CD4-positive, alpha-beta T cell treated with Interleukin-1 beta for 1 hour (primary cell): ENCODE results near the gene TBC1D2B.
"Not testable (repeated sequence)": the region's sequence is repeated elsewhere in the genome, so short reads cannot be mapped to it uniquely, and the experiment has no call there.

Experiments
- DNase-seq, 2 donors: peaks; one replicate each; pipeline ENCODE4 v3.0.0-alpha.2; 2020 to 2022

The TBC1D2B gene

DNA sequence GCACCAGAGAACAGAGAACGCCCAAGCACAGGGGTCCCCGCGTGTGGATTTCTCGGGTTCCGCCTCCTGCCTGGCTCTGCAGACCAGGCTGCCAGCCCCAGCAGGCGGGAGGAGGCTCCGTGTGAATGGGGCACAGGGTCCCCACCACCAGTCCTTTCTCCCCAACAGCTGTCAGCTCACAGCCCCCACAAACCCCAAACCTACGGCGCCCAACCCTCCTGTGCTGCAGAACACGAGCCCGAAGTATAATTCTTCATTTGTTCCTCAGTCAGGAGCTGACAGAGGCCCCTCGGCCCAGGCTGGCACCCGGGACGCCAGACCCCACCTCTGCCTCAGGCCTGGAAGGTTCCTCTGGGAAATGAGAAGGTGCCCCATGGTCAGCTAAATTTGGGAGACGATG, 78.0 kb downstream of the TBC1D2B start:
- DNase-seq: no peak

- DNase-seq: no peak
These were observed 78.9 kb downstream of the TBC1D2B start for GRCh38 chr15:77998592-77998991.

GRCh38 chr15:77997761-77998554, 79.6 kb downstream of the TBC1D2B start:
- not testable (repeated sequence) for DNase-seq

- not testable (repeated sequence) for DNase-seq
These were observed 80.3 kb downstream of the TBC1D2B start for GRCh38 chr15:77997221-77997620.

DNA sequence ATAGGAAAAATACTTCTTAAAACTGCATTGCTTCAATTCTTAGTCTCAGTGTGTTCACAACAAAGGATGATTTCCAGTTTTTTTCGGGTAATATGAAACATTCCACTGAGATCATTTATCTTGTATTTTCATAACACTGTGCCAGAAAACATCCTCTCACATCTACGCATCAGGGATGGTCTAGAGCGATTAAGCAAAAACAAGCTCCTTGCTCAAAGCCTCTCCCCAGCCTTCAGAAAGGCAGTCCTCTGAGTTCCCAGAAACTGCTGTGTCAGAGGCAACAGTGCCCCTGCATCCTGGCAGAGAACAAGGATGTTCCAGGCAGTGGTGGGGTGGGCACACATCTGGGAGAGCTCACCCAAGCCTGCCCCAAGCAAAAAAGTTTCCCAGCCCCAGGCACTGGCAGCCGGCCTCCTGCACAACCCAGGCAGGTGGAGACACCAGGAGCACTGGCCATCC, 80.8 kb downstream of the TBC1D2B start:
- DNase-seq: not testable (repeated sequence)

- DNase-seq: not testable (repeated sequence)
These were observed 81.3 kb downstream of the TBC1D2B start for GRCh38 chr15:77996226-77996625.

DNA sequence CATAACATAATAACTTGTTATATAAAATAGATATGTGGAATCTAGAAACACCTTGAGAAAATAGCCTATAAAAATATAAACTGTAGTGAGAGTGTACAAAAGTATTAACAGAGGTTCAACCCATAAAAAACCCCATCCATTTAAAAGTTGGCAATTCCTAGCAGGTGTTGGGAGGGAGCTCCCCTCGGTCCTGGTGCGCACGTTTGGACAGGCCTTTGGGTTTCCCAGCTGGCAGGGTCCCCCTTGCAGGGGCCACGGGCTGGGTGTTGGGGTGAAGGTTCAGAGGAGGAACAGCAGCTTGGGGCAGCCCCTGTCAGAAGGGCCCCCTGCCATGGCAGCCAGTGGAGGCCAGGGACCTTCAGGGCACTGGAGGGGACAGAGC, 82.0 kb downstream of the TBC1D2B start:
- not testable (repeated sequence) for DNase-seq

- DNase-seq: not testable (repeated sequence)
These were observed 82.5 kb downstream of the TBC1D2B start for GRCh38 chr15:77994893-77995536.

- DNase-seq: peak in 1 of 2 donors; percentile 50
These were observed 83.4 kb downstream of the TBC1D2B start for GRCh38 chr15:77993970-77994693.

DNA sequence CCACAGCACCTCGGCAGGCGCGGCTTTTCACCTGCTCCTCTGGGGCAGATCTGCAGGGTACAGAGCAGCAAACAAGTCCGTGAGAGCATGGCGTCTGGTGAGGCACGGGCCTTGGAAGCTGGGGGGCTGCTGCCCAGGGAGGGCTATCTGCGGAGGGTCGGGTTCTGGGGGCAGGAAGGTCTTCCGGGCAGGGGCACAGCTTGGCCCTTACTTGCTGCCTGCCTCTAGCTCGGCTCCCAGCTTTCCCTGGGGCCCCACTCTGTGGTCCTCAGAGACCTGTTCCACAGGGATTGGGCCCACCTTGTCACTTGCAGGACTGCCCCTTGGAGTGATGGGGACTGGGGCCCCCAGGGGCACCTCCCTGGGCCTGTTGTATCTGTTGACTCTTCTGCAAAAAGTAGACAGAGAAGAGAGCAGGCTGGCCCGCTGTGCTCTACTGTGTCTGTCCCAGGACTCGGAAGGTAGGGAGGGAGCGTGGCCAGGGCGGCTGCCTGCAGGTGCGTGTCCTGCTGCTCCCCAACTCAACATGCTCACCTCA, 84.1 kb downstream of the TBC1D2B start:
- no peak for DNase-seq

GRCh38 chr15:77992356-77993222, 84.9 kb downstream of the TBC1D2B start:
- no peak for DNase-seq

- DNase-seq: not testable (repeated sequence)
These were observed 85.8 kb downstream of the TBC1D2B start for GRCh38 chr15:77991658-77992201.

GRCh38 chr15:77991029-77991406, 86.5 kb downstream of the TBC1D2B start:
- DNase-seq: no peak

GRCh38 chr15:77989296-77990143, 88.0 kb downstream of the TBC1D2B start:
- DNase-seq: no peak

GRCh38 chr15:77988347-77989295, 88.9 kb downstream of the TBC1D2B start:
- no peak for DNase-seq

DNA sequence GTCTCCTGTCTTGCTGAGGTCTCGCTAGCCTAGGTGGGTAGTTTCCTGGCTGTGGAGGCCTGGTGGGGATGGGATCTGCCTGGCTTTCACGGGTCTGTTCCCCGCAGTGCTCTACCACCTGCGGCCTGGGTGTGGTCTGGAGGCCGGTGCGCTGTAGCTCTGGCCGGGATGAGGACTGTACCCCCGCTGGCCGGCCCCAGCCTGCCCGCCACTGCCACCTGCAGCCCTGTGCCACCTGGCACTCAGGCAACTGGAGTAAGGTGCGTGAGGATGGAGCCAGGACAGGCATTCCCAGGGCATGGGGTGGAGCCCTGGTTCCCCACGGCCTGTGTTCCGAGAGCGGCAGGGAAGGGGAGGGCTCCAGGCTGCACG, 89.8 kb downstream of the TBC1D2B start:
- not testable (repeated sequence) for DNase-seq

GRCh38 chr15:77986891-77987764, 90.4 kb downstream of the TBC1D2B start:
- no peak for DNase-seq

DNA sequence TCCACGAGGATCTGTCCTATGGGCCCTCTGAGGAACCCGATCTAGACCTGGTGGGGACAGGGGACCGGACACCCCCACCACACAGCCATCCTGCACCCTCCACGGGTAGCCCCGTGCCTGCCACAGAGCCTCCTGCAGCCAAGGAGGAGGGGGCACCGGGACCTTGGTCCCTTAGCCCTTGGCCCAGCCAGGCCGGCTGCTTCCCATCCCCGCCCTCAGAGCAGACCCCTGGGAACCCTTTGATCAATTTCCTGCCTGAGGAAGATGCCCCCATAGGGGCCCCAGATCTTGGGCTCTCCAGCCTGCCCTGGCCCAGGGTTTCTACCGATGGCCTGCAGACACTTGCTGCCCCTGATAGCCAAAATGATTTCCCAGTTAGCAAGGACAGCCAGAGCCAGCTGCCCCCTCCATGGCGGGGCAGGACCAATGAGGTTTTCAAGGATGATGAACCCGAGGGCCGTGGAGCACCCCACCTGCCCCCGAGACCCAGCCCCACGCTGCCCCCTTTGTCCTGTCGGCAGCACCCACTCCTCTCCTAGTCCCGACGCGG, 91.5 kb downstream of the TBC1D2B start:
- no peak for DNase-seq
